Activated CD4-positive, alpha-beta memory T cell treated with anti-CD3 and anti-CD28 coated beads, Interleukin-2, amount 10 ng/mL, durations not matched to agents 7 days and 5 days (primary cell): Measurements from ENCODE around the gene AKT1. TPM values are rescaled to one million over a fixed set of nuclear protein-coding genes. Genes with fewer than 3 reads are reported as not detected.

ENCODE experiments used
- total RNA-seq, 2 experiments: library from RNA; stranded (reverse); gene quantifications; one replicate each; pipeline ENCODE4 v1.2.3, GENCODE V29; 2021

AKT1 gene
- total RNA-seq, 2 experiments from 2014 or later: 157 to 162 TPM

Other genes starting within 250 kb of the AKT1 start
- gene C14orf180, start 216.0 kb downstream of the AKT1 start, total RNA-seq: not detected
- gene TMEM179, start 191.0 kb downstream of the AKT1 start, total RNA-seq: not detected
- 100 to 1,000 TPM; 120 to 132 TPM for gene INF2, start 106.1 kb downstream of the AKT1 start, total RNA-seq
- 1 to 10 TPM in 1 of 2 experiments, under 1 TPM in 1; 0.98 to 1.2 TPM for gene ADSS1, start 71.5 kb downstream of the AKT1 start, total RNA-seq
- gene SIVA1, start 42.6 kb downstream of the AKT1 start, total RNA-seq: 10 to 100 TPM; 87.0 to 96.2 TPM
- gene ZBTB42, start 5.4 kb upstream of the AKT1 start, total RNA-seq: 1 to 10 TPM; 4.9 to 5.5 TPM
- gene CEP170B, start 69.5 kb upstream of the AKT1 start, total RNA-seq: 1 to 10 TPM; 3.0 to 3.2 TPM
- gene PLD4, start 129.1 kb upstream of the AKT1 start, total RNA-seq: not detected
- gene AHNAK2, start 182.6 kb upstream of the AKT1 start, total RNA-seq: not detected
- gene CLBA1, start 190.0 kb upstream of the AKT1 start, total RNA-seq: under 1 TPM; 0.38 to 0.68 TPM
- 10 to 100 TPM; 57.1 to 57.5 TPM for gene CDCA4, start 225.3 kb upstream of the AKT1 start, total RNA-seq